Measurements from ENCODE around the gene PSTPIP1.

PSTPIP1 gene

GRCh38 chr15:77030048-77030927, 35.4 kb downstream of the PSTPIP1 start:
- no peak for DNase-seq (ENCODE audit: low spot score)

- DNase-seq (ENCODE audit: low spot score): no peak
Observed at GRCh38 chr15:77030928-77031375, 36.0 kb downstream of the PSTPIP1 start.

GRCh38 chr15:77031376-77032050, 36.6 kb downstream of the PSTPIP1 start:
- DNase-seq (ENCODE audit: low spot score): no peak

GRCh38 chr15:77032052-77032646, 37.2 kb downstream of the PSTPIP1 start:
- DNase-seq (ENCODE audit: low spot score): no peak

GRCh38 chr15:77032647-77033416, 37.9 kb downstream of the PSTPIP1 start:
- no peak for DNase-seq (ENCODE audit: low spot score)

- no peak for DNase-seq (ENCODE audit: low spot score)
Observed at GRCh38 chr15:77033417-77033728, 38.4 kb downstream of the PSTPIP1 start.

GRCh38 chr15:77033729-77034671, 39.1 kb downstream of the PSTPIP1 start:
- no peak for DNase-seq (ENCODE audit: low spot score)

GRCh38 chr15:77034695-77035489, 40.0 kb downstream of the PSTPIP1 start:
- DNase-seq (ENCODE audit: low spot score): no peak

- DNase-seq (ENCODE audit: low spot score): no peak
Observed at GRCh38 chr15:77035584-77035983, 40.7 kb downstream of the PSTPIP1 start.

GRCh38 chr15:77035999-77036471, 41.1 kb downstream of the PSTPIP1 start:
- DNase-seq (ENCODE audit: low spot score): no peak

- no peak for DNase-seq (ENCODE audit: low spot score)
Observed at GRCh38 chr15:77036537-77037387, 41.8 kb downstream of the PSTPIP1 start.

GRCh38 chr15:77037388-77038209, 42.7 kb downstream of the PSTPIP1 start:
- DNase-seq (ENCODE audit: low spot score): no peak

GRCh38 chr15:77038312-77039216, 43.6 kb downstream of the PSTPIP1 start:
- DNase-seq (ENCODE audit: low spot score): no peak

GRCh38 chr15:77039217-77039533, 44.2 kb downstream of the PSTPIP1 start:
- no peak for DNase-seq (ENCODE audit: low spot score)

- no peak for DNase-seq (ENCODE audit: low spot score)
Observed at GRCh38 chr15:77039848-77040247, 44.9 kb downstream of the PSTPIP1 start.

GRCh38 chr15:77040673-77041072, 45.7 kb downstream of the PSTPIP1 start:
- DNase-seq (ENCODE audit: low spot score): no peak

- no peak for DNase-seq (ENCODE audit: low spot score)
Observed at GRCh38 chr15:77042245-77042919, 47.5 kb downstream of the PSTPIP1 start.
